GM12864 (cell line): ENCODE measurements around the gene DDX49.

Experiments
- DNase-seq: peaks from one replicate; pipeline ENCODE4 v3.0.0-alpha.2; 2011; ENCODE audit warnings: low read depth
- H3K4me3 ChIP-seq: 2 replicates; pipeline ENCODE4 v1.5.1; 2011; ENCODE audit warnings: mild to moderate bottlenecking, low read depth, low read length, control low read depth
- CTCF ChIP-seq: IDR thresholded peaks from 2 replicates; pipeline ENCODE4 v1.5.1; 2011; ENCODE audit warnings: low read depth, mild to moderate bottlenecking, moderate library complexity, low read length, control low read depth, inconsistent platforms; ENCODE audit errors: missing control alignments

Gene DDX49

GRCh38 chr19:18897094-18898029 is 22.2 kb upstream of the DDX49 start:
- no peak overlapping the region for H3K4me3 ChIP-seq
- no peak for TF ChIP-seq CTCF
- DNase-seq, result no peak

- no peak for DNase-seq
- H3K4me3 ChIP-seq, result no peak overlapping the region
- no peak for TF ChIP-seq CTCF
Observed at GRCh38 chr19:18898081-18898606, 21.4 kb upstream of the DDX49 start.

GRCh38 chr19:18898607-18899408 is 20.7 kb upstream of the DDX49 start:
- TF ChIP-seq CTCF, result no peak
- no peak overlapping the region for H3K4me3 ChIP-seq
- DNase-seq, result no peak

- no peak for DNase-seq
- TF ChIP-seq CTCF, result no peak
- H3K4me3 ChIP-seq, result no peak overlapping the region
Observed at GRCh38 chr19:18899624-18900560, 19.6 kb upstream of the DDX49 start.

GRCh38 chr19:18900700-18901481 is 18.6 kb upstream of the DDX49 start:
- DNase-seq, result no peak
- no peak for TF ChIP-seq CTCF

More at GRCh38 chr19:18900700-18901481, 18.6 kb upstream of the DDX49 start:
- no peak overlapping the region for H3K4me3 ChIP-seq
